GM18519 (cell line): ENCODE results near the gene LPAR6.
A peak's percentile ranks its signal among the peaks of the same experiment; 100 is the strongest.
"Not testable (repeated sequence)": the region's sequence is repeated elsewhere in the genome, so short reads cannot be mapped to it uniquely, and the experiment has no call there.

Source experiments
- ATAC-seq: cut with Tn5 transposase; IDR thresholded peaks from one replicate; pipeline ENCODE4 v1.9.1; 2021; ENCODE audit warnings: mild to moderate bottlenecking, moderate library complexity; ENCODE audit not compliant: unreplicated experiment, low FRiP score

LPAR6 gene

GRCh38 chr13:48422003-48422402, 9.1 kb upstream of the LPAR6 start:
- ATAC-seq: not testable (repeated sequence)

- no peak for ATAC-seq
Measured at GRCh38 chr13:48415516-48415915, 2.6 kb upstream of the LPAR6 start.

GRCh38 chr13:48414501-48414900, 1.6 kb upstream of the LPAR6 start:
- no peak for ATAC-seq

GRCh38 chr13:48411841-48412531, 927 bp downstream of the LPAR6 start:
- no peak for ATAC-seq

GRCh38 chr13:48411147-48411794, 1.6 kb downstream of the LPAR6 start:
- no peak for ATAC-seq

GRCh38 chr13:48410199-48410598, 2.7 kb downstream of the LPAR6 start:
- no peak for ATAC-seq

- ATAC-seq: no peak
Measured at GRCh38 chr13:48405875-48406274, 7.0 kb downstream of the LPAR6 start.

- ATAC-seq: no peak
Measured at GRCh38 chr13:48404952-48405351, 8.0 kb downstream of the LPAR6 start.

GRCh38 chr13:48403913-48404312, 9.0 kb downstream of the LPAR6 start:
- ATAC-seq: no peak

GRCh38 chr13:48403151-48403631, 9.7 kb downstream of the LPAR6 start:
- ATAC-seq: no peak

GRCh38 chr13:48402325-48402932, 10.5 kb downstream of the LPAR6 start:
- ATAC-seq: no peak

GRCh38 chr13:48401480-48401879, 11.4 kb downstream of the LPAR6 start:
- no peak for ATAC-seq

- peak; percentile 66 for ATAC-seq
Measured at GRCh38 chr13:48400850-48401291, 12.0 kb downstream of the LPAR6 start.

GRCh38 chr13:48400090-48400694, 12.7 kb downstream of the LPAR6 start:
- ATAC-seq: no peak

GRCh38 chr13:48398450-48399095, 14.3 kb downstream of the LPAR6 start:
- no peak for ATAC-seq

GRCh38 chr13:48397744-48398143, 15.2 kb downstream of the LPAR6 start:
- no peak for ATAC-seq

- ATAC-seq: no peak
Measured at GRCh38 chr13:48393698-48394085, 19.2 kb downstream of the LPAR6 start.

GRCh38 chr13:48393030-48393697, 19.7 kb downstream of the LPAR6 start:
- ATAC-seq: no peak

GRCh38 chr13:48391257-48391656, 21.7 kb downstream of the LPAR6 start:
- no peak for ATAC-seq

GRCh38 chr13:48386816-48387215, 26.1 kb downstream of the LPAR6 start:
- ATAC-seq: no peak
